HEK293 (cell line): ENCODE results near the gene PDLIM1.

Experiments used
- CTCF ChIP-seq: fragments of 450-650 bp; formaldehyde crosslinking; IDR thresholded peaks from 2 replicates; pipeline ENCODE4 v1.5.1; 2016; ENCODE audit warnings: missing biosample characterization, missing genetic modification characterization
- MZF1 ChIP-seq: fragments of 450-650 bp; formaldehyde crosslinking; IDR thresholded peaks from 2 replicates; pipeline ENCODE4 v1.5.1; 2017; ENCODE audit warnings: missing biosample characterization, missing genetic modification characterization, borderline replicate concordance
- PBX3 ChIP-seq: sonication (generic); formaldehyde crosslinking; IDR thresholded peaks from 2 replicates; pipeline ENCODE4 v1.8.1; 2022; ENCODE audit warnings: mild to moderate bottlenecking, moderate library complexity, missing genetic modification reagents
- YY1 ChIP-seq: fragments of 450-650 bp; formaldehyde crosslinking; IDR thresholded peaks from 2 replicates; pipeline ENCODE4 v1.5.1; 2018; ENCODE audit warnings: missing biosample characterization, missing genetic modification characterization
- ZBTB49 ChIP-seq: fragments of 450-650 bp; formaldehyde crosslinking; IDR thresholded peaks from 2 replicates; pipeline ENCODE4 v1.5.1; 2016; ENCODE audit warnings: missing biosample characterization, missing genetic modification characterization, low read depth
- ZNF121 ChIP-seq: fragments of 450-650 bp; formaldehyde crosslinking; IDR thresholded peaks from 2 replicates; pipeline ENCODE4 v1.5.1; 2016; ENCODE audit warnings: missing biosample characterization, missing genetic modification characterization
- ZNF274 ChIP-seq, 2 experiments: fragments of 200-500 bp in 1 of 2; fragments of 450-650 bp in 1 of 2; sonication (Bioruptor generic) in 1 of 2; formaldehyde crosslinking in 1 of 2; IDR thresholded peaks; 2 replicates each; pipeline versions ENCODE4 v1.5.1 to v1.6.1; 2014 to 2016; ENCODE audit warnings: borderline replicate concordance in 1 of 2, inconsistent platforms in 1 of 2, low read length in 1 of 2, missing biosample characterization in 1 of 2, missing genetic modification characterization in 1 of 2

DNA sequence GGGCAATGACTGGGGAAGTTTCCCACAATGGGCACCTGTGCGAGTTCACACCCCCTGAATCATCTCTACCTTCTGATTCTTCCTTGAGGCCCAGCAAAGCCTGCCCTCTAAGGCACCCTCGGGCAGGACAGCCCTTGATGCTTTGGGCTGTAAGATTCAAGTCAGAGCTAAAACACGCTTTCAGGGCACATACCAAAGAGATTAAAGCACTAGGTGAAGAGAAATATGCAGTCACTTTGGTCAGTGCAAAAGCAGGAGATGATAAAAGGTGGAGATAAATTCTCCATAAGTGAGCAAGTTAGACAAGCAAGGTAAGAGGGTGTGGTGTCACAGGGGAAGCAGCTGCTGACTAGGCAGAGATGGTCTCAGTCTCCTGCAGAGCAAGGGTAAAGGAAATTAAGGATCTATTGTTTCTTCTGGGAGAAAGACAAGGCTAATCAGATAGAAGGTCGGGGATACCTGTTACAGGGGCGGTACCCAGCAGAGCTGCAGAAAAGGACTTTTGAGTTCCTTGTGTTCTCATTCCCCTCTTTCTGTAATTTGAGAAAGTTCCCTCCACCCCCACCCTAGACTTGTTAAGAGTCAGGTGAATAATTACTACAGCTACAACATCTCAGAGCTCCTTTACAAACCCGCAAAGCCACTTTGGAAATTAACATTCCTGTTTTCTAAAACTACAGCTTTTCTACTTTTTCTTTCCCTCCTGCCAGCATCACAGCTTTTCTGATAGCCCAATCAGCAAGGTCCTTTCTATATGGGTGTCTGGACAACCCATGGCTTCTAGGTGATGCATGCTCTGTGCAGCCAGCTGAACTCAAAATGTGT is 26.4 kb downstream of the PDLIM1 start:
- TF ChIP-seq PBX3 (CRISPR knock-in tag) (no peak), CTCF (tag by site-specific recombination) (no peak), ZNF274 (IDR thresholded peaks at IDR 0.05; ENCODE audit: low read length) (no peak), ZNF274 (tag by site-specific recombination; IDR thresholded peaks at IDR 0.05; ENCODE audit: borderline replicate concordance) (no peak), MZF1 (tag by site-specific recombination) (no peak), YY1 (tag by site-specific recombination) (no peak), ZBTB49 (no peak), ZNF121 (tag by site-specific recombination) (no peak)
